ENCODE results near the gene SHE. TPM values are rescaled to one million over a fixed set of nuclear protein-coding genes. Genes with fewer than 3 reads are reported as not detected.
A peak's percentile ranks its signal among the peaks of the same experiment; 100 is the strongest.
"Not testable (repeated sequence)": the region's sequence is repeated elsewhere in the genome, so short reads cannot be mapped to it uniquely, and the experiment has no call there.

SHE gene
- 30.5 TPM for total RNA-seq

- DNase-seq (ENCODE audit: low spot score) (peak; percentile 61), ATAC-seq (peak; percentile 57)
- intact Hi-C loops (cut with DNase I) = no loop called here
Measured at GRCh38 chr1:154502066-154502743, at the start of gene SHE, which contains the start of gene TDRD10. TSS of gene SHE (minus strand) at chr1:154502412. CDS start at chr1:154502026, 386 bp downstream. TSS of gene TDRD10 (plus strand) at chr1:154502219. CDS start at chr1:154506904, 4,685 bp downstream.

GRCh38 chr1:154551474-154551873, 49.3 kb upstream of the SHE start:
- intact Hi-C loops (cut with DNase I) = loop anchor here (10.0 kb wide), 1 partner anchor 227 kb away; the partner anchor contains the start of genes AQP10 and ATP8B2
- DNase-seq (ENCODE audit: low spot score) (no peak), ATAC-seq (no peak)

GRCh38 chr1:154550657-154551056, 48.4 kb upstream of the SHE start:
- intact Hi-C loops (cut with DNase I) = loop anchor here (10.0 kb wide), 1 partner anchor 226 kb away; the partner anchor contains the start of genes AQP10 and ATP8B2
- ATAC-seq (no peak), DNase-seq (ENCODE audit: low spot score) (no peak)

- intact Hi-C loops (cut with DNase I) = loop anchor here (10.0 kb wide), 1 partner anchor 225 kb away; the partner anchor contains the start of genes AQP10 and ATP8B2
- ATAC-seq (no peak), DNase-seq (ENCODE audit: low spot score) (no peak)
Measured at GRCh38 chr1:154550070-154550469, 47.9 kb upstream of the SHE start.

GRCh38 chr1:154549202-154549770, 47.1 kb upstream of the SHE start:
- intact Hi-C loops (cut with DNase I) = loop anchor here (10.0 kb wide), 1 partner anchor 64 kb away; no protein-coding TSS in a partner anchor
- ATAC-seq = no peak

GRCh38 chr1:154548028-154548427, 45.8 kb upstream of the SHE start:
- ATAC-seq = no peak
- intact Hi-C loops (cut with DNase I) = loop anchor here (10.0 kb wide), 1 partner anchor 63 kb away; no protein-coding TSS in a partner anchor

More at GRCh38 chr1:154549202-154549770, 47.1 kb upstream of the SHE start:
- DNase-seq (ENCODE audit: low spot score) = no peak

GRCh38 chr1:154547105-154547732, 45.0 kb upstream of the SHE start:
- no peak for ATAC-seq
- DNase-seq (ENCODE audit: low spot score) = no peak
- intact Hi-C loops (cut with DNase I) = loop anchor here (10.0 kb wide), 1 partner anchor 62 kb away; no protein-coding TSS in a partner anchor

More at GRCh38 chr1:154548028-154548427, 45.8 kb upstream of the SHE start:
- DNase-seq (ENCODE audit: low spot score) = no peak

- ATAC-seq (peak; percentile 69), DNase-seq (ENCODE audit: low spot score) (no peak)
- intact Hi-C loops (cut with DNase I) = loop anchor here (10.0 kb wide), 1 partner anchor 62 kb away; no protein-coding TSS in a partner anchor
Measured at GRCh38 chr1:154546264-154547063, 44.3 kb upstream of the SHE start.

GRCh38 chr1:154541231-154541630, 39.0 kb upstream of the SHE start:
- no peak for ATAC-seq
- intact Hi-C loops (cut with DNase I) = loop anchor here (10.0 kb wide), 1 partner anchor 56 kb away; no protein-coding TSS in a partner anchor
- DNase-seq (ENCODE audit: low spot score) = no peak

- no peak for ATAC-seq
- DNase-seq (ENCODE audit: low spot score) = no peak
- intact Hi-C loops (cut with DNase I) = loop anchor here (2.0 to 10.0 kb wide), 2 partner anchors 33 to 55 kb away; no protein-coding TSS in a partner anchor
Measured at GRCh38 chr1:154539486-154540483, 37.6 kb upstream of the SHE start.

GRCh38 chr1:154536570-154536969, 34.4 kb upstream of the SHE start:
- no peak for DNase-seq (ENCODE audit: low spot score)
- intact Hi-C loops (cut with DNase I) = no loop called here
- ATAC-seq = no peak

GRCh38 chr1:154533952-154534844, 32.0 kb upstream of the SHE start:
- ATAC-seq (no peak), DNase-seq (ENCODE audit: low spot score) (no peak)
- intact Hi-C loops (cut with DNase I) = no loop called here

GRCh38 chr1:154531950-154532349, 29.7 kb upstream of the SHE start:
- not testable (repeated sequence) for ATAC-seq

GRCh38 chr1:154529308-154529707, 27.1 kb upstream of the SHE start:
- intact Hi-C loops (cut with DNase I) = no loop called here
- no peak for ATAC-seq
- no peak for DNase-seq (ENCODE audit: low spot score)

More at GRCh38 chr1:154531950-154532349, 29.7 kb upstream of the SHE start:
- intact Hi-C loops (cut with DNase I); DNase-seq (ENCODE audit: low spot score): not testable (repeated sequence)

- intact Hi-C loops (cut with DNase I) = no loop called here
- DNase-seq (ENCODE audit: low spot score) = no peak
- ATAC-seq = no peak
Measured at GRCh38 chr1:154527192-154527591, 25.0 kb upstream of the SHE start.

GRCh38 chr1:154524881-154525280, 22.7 kb upstream of the SHE start:
- intact Hi-C loops (cut with DNase I) = no loop called here
- ATAC-seq = no peak

More at GRCh38 chr1:154524881-154525280, 22.7 kb upstream of the SHE start:
- DNase-seq (ENCODE audit: low spot score) = no peak

Measured in sciatic nerve (tissue), 2 donors.